DMS153 treated with DMSO at 0.1 percent for 48 hours (cell line): ENCODE data around the gene XYLT1.
"Not testable (repeated sequence)": the region's sequence is repeated elsewhere in the genome, so short reads cannot be mapped to it uniquely, and the experiment has no call there.

Experiments
- DNase-seq: peaks from one replicate; lab custom pipeline; 2025; ENCODE audit not compliant: unreplicated experiment; lab: John Stamatoyannopoulos, UW

XYLT1 gene

DNA sequence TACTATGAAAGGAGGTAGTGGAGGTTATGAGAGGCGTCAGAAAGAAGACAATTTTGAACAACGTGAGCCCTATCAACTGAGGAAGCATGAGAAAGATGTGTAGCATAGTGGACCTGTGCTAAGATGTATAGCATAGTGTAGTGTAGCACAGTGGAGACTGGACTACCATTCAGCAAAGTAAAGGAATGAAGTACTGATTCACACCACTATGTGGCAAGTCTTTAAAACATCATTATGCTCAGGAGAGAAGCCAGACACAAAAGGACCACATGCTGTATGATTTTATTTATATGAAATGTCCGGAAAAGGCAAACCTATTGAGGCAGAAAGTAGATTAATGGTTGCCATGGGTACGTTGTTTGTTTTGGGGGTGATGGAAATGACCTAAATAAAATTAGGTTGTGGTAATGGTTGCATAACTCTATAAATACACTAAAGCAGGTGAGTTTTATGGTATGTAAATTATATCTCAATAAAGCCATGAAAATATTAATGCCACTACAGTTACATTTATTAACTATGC lies 20.4 kb upstream of the XYLT1 start:
- no peak for DNase-seq

DNA sequence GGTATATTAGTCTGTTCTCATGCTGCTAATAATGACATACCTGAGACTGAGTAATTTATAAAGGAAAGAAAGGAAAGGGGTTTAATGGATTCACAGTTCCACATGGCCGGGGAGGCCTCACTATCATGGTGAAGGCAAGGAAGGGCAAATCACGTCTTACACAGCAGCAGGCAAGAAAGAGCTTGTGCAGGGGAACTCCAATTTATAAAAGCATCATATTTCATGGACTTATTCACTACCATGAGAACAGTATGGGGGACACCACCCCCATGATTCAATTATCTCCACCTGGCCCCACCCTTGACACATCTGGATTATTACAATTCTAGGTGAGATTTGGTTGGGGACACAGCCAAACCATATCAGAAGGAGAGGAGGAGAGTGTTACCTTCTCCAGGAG lies 17.7 kb upstream of the XYLT1 start:
- no peak for DNase-seq

DNA sequence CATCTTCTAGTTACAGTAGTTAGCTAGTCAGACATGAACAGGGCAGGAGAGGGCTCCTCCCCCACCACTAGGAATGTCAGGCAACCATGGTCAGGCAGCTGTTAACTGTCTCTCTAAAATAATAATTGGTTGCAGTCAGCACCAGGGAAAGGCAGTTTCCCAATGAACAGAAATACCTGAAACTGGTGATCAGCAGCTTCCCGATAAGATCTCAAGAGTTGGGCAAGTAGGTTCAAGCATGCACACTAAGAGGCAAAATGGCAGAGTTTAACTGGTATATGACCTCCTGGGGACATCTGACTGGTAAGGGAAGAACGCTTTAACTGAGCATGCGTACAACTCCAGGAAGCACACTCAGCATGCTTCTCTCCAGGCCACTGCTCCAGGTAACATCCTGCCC lies 12.6 kb upstream of the XYLT1 start:
- DNase-seq = no peak

DNA sequence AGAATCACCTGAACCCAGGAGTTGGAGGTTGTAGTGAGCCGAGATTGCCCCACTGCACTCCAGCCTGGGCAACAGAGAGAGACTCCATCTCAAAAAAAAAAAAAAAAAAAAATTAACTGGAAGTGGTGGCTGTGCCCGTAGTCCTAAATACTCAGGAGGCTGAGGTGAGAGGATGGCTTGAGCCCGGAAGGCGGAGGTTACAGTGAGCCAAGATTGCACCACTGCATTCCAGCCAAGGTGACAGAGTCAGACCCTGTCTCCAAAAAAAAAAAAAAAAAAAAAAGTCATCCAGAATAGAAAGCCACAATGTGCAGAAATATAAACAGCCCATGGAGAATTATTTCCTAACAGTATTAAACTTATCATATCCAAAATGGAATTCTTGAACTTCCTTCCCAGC lies 11.6 kb upstream of the XYLT1 start:
- DNase-seq = not testable (repeated sequence)

DNA sequence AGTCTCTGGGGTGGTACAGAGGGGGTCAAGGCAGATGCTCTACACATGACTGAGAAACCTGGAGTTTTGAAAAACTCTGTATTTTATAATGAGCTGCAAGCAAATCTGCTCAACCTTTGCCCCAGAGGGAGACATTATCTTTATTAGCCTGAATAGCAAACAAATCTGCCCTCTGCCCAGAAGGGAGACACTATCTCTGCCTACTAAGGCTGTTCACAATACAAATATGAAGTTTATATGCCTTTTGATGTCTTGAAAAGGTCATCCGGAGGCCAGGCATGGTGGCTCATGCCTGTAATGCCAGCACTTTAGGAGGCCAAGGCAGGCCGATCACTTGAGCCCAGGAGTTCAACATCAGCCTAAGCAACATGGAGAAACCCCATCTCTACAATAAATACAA lies 11.0 kb upstream of the XYLT1 start:
- DNase-seq = no peak

DNA sequence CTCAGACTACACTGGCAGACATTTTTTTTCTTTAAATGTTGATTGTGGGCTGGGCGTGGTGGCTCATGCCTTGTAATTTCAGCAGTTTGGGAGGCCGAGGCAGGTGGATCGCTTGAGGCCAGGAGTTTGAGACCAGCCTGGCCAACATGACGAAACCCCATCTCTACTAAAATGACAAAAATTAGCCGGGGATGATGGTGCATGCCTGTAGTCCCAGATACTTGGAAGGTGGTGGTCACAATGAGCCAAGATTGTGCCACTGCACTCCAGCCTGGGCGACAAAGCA lies 6.4 kb upstream of the XYLT1 start:
- DNase-seq = not testable (repeated sequence)

DNA sequence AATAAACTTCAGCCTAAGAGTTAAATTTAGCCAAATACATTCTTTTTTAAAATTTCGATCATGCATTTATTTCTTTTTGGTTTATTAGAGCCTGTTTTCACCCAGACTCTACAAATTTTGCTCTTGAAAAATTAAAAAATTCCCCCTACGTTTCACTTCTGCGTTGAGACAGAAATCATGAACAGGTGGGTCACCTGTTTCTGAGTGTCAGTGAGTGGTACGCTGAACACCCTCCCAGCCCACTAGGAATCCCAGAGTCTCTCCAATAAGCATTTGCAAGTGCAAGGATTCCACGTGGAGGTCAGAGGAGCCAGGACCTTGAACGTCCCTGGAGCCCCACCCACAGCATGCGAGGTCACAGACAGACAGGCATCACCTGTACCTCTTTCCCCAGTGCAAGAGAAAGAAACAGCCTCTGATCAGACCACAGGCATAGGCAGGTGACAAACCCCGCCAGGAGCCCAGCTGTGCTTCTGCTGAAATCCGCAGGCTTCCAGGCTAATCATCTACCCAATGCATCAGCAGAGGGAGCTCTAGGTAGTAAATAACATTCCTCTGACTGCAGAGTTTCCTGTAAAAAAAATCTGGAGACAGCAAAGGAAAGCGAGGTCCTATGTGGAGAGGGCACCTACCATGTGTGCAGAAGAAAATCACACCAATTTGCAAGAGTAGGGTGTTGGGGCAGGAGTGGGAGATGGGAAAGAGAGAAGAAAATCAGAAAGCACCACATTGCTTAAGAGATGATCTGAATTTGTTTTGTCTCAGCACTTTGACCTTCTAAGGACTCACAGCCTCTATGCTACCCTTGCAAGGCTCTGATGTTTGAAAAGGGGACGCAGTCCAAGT lies 5.9 kb upstream of the XYLT1 start:
- peak; percentile 31 for DNase-seq

DNA sequence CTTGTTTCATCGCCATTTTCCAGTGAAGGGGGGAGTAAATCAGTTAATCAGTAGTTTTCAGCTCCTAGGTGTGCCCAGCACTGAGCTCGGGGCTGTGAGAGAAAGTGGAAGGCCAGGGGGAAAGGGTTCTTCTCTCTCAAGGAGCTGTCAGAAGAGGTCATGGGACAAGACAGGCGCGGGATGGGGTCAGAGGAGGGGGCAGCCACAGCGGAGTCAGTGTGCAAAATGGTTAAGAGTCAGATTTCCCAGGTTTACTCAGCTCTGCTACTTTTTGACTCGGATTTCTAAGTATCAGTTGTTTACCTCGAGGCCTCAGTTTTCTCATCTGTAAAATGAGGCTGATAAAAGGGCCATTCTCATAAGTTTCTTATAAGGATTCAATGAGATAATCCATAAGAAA lies 4.3 kb upstream of the XYLT1 start:
- DNase-seq = no peak

DNA sequence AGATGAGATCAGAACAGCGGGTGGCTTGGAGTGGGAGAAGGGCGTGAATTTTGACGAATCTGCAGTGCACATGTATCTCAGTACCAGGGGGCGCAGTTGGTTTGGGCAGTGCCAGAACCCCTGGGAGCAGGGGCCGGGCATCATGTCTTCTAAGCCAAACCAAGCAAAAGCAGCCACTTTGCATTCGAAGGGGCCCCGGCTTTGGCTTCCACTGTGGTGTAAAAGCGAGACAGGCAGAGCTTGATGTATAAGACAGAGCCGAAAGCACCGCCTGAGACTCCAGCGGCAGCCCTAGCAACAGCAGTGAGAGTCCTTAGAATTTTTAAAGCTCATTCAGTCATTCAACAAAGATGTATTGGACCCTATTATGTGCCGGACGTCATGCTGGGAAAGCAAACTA lies 3.8 kb upstream of the XYLT1 start:
- no peak for DNase-seq

DNA sequence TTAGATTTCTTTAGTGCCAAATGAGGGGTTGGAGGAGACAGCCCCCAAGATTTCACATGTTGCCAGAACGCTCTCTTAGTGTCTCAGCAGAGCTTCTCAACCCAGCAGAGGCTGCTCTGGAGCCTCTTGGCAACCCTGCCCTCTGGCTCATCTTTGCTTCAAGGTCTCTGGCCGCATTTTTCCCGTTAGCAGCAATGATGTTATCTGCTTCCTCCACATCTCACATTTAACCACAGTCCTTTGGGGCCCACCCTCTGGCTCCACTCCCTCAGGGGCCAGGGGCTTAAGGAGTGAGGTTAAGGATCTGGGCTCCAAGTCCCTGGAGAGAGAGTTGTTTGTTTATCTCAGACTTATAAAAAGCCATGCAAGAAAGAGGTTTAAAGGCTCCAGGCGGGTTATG lies 3.3 kb upstream of the XYLT1 start:
- no peak for DNase-seq

DNA sequence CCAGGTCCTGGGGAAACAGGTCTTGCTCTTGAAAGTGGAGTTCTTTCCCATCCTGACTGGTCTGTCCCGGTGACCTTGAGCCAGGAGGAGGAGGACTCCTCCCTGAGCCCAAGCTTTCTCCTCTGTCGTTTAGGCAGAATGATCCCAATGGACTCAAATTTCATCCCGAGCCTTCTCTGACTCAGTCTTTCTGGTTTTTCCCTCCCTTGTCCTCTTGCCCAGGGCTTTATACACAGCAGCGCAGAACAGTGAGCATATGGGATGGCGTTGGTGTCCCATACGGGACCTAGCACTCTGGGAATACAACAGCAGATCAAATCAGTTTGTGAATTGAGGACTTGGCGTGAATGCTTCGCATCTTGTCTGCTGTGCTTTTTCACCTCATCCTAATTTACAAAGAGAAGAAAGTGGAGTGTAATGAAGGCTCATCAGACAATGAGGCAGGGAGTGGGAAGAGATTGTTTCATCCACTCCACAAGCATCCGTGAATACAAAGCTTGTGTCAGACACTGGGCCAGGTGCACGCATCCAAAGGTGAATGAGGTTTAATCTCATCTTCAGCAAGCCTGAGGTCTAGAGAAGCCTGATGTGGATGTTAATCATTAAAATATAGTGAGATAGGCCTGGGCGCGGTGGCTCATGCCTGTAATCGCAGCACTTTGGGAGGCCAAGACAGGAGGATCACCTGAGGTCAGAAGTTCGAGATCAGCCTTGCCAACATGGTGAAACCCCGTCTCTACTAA lies 1.1 kb upstream of the XYLT1 start:
- DNase-seq = no peak

DNA sequence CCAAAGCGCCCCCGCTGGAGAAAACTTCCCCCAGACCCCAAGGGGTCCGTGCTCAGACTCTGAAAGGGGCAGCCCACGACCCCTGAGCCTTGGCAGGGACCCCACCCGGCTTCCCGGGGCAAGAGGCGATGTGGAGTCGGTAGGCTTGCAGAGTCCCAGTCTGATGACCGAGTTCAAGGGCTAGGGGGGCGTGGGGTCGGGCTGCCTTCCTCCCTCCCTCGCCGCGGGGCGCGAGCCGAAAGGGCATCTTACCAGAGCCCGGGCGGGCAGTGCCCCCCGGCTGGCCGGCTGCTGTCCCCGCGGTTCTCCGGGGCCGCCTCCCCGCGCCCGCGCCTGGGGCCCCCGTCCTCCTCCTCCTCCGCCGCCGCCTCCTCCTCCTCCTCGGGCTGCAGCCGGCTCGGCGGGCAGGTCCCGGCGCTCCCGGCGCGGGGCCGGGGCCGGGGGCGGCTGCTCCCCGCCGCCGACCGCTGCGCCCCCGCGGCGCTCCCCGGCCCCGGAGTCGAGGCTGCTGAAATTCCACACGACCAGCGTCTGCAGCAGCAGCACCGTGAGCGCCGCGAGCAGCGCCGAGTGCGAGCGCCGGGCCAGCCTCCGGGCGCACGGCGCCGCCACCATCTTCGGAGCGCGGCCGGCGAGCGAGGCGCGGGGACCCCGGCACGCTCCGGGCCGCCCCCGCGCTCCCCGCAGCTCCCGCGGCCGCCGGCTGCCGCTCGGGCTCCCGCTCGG lies 415 bp downstream of the XYLT1 start:
- DNase-seq = no peak

DNA sequence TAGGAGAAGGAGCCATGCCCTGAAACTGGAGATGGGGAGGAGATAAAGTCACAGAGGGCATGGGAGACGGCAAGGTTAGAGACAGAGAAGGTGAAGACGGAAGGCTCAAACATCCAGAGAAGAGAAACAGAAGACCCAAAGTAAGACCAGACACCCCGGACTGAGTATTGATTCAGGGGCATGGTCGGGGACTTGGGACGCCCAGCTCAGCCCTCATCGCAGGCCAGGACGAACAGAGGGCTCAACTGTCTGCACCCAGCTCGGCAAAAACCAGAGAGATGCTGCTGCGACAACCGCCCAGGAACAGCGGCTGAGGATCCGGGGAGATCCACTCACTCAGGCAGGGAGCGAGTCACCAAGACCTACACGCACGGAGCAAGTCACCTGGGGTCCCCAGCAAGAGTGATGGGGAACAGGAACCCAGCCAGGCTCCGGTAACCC lies 999 bp downstream of the XYLT1 start:
- no peak for DNase-seq

DNA sequence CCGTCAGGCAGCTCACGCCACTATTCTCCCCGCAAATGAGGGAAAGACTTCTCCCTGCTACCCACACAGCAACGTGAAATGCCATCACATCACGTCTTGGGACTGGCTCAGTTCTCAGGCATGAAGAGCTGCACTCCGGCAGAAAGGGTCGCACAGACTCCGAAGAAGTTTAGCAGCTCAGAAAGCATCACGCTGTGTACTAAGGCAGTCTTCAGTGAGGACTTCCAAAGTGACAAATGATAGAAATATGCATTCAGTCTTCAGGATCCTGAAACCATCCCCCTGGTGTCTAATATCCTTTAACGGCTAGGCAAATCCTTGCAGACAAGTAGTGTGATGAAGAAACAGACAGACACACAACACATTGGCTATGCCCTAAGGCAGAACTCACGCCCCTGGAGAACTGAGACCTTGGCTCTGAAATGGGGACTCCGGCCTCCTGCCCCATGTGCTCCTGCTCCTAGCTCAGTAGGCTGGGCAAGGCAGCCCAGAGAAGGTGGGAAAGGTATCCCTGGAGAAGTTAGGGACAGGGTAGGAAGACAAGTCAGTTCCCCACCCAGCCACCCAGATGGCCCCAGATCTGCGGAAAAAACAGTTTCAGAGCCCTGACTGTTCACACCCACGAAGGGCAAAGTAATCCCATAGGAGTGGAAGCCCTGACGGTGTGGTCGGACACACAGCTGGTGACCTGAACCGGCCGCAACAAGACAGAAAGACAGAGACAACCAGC lies 1.6 kb downstream of the XYLT1 start:
- no peak for DNase-seq

DNA sequence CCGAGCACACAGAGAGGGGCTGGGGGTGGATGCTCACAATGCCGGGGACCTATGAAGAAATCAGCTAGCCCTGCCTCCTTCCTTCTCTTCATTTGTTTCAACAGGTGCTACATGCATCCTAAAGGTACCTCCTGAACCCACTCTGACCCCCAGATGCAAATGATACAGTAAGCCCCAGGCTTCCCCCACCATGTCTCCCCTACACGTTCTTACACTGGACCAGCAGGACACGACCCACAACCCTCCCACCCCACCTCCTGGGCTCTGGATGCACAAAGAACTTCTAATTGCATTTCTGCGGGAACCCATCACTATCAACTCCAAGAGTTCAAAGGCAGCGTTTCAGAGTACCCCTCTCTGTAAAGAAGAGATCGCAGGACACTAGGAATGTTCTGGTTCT lies 2.1 kb downstream of the XYLT1 start:
- DNase-seq = no peak

DNA sequence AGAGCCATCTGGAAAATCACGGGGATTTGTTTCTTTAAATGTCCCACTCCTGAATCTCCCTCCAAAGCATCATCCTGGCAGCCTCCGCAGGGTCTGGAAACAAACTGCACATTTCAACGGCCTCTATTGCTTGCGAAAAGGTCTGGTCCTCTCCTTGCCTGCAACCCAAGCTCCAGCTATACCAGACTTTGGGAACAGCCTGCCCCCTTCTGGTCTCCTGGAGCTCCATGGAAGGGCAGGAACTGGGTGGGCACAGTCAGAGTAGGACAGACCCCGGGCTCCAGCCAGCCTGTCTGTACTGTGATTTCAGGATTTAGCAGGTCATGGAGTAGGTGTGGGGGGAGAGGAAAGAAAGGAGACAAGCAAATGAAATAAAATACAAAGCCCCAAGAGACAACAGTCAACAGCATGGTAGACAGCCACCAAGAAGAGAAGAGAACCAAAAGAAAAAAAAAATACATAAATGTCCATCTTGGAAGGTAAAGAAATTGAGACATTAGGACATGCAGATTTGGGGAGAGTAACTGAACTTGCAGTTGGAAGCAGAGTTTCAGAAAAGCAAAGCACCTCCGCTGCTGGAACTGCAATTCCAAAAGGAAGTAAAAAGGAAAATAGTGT lies 2.7 kb downstream of the XYLT1 start:
- DNase-seq = peak; percentile 11

DNA sequence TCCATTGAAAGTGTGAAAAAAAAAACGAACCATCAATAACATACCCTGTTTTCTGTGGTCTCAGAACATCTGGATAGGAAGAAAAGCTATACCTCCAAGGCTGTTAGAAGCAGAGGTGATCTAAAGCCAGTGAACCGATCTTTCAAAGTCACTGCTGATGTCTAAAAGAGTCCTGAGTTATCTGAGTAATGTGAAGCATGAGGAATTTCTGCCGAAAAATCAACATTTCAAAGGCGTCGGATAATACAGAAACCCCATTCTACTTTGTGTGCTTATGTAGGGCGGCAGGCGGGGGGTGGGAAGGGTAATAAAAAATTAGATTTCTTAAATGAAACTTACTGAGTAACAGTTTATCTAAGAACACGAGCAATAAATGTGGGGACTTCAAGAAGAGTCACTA lies 3.9 kb downstream of the XYLT1 start:
- no peak for DNase-seq

DNA sequence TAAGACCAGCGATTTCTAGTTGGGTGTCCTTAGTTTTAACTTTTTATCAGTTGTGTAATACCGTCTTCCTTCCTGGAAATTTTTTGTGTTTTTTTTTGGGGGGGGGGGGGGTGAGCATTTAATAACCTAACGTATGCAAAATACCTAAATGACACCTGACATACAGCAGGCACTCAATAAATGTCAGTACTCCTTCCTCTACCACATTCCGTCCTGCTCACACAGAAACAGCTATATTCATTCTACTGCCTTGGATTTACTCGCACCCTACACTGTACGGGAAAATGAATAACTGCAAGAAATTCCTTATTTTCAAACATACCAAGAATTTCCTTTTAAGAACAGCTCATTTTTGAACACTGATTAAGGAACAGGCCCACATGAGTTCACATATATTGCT lies 5.3 kb downstream of the XYLT1 start:
- no peak for DNase-seq

DNA sequence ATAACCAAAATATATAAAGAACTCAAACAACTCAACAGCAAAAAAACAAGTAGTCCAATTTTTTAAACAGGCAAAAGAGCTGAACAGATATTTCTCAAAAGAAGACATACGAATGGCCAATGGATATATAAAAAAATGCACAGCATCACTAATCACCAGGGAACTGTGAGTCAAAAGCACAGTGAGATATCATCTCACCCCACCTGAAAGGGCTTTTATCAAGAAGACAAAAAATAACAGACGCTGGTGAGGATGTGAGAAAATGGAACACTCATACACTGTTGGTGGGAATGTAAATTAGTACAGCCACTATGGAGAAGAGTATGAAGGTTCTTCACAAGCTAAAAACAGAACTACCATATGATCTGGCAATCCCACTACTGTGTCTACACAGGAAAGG lies 7.4 kb downstream of the XYLT1 start:
- DNase-seq = no peak

DNA sequence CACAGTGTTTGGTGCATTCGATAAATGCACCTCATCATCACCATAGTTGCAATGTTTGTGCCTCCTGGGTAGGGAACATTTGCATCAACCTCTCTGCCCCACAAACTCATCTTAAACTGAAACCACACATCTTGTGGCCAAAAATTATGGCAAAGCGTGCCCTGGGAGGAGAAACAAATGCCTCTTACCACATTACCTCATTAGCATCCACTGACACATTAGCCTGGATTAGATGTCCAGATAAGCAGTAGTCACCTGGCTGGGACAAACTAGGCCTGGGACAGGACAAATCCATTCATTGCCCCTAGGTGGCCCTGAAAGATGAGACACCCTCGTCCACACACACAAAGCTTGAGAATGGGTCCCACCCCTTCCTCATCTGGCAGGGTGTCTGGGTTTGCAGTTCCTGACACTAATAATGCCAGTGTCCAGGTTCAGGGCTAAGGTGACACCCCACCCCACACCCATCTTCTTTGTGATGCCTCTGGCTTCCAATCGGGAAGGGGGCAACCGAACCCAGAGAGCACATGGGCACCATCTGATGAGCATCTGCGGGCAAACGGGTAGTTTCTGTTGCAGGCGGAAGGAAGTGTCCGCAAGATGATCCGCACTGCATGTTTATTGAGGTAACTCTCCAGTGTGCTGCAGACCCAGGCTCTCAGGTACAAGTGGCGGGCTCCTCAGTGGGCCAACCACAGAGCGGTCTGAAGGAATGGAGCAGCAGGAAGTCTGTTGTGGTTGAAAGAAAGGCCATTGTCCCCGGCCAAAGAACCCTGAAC lies 8.6 kb downstream of the XYLT1 start:
- DNase-seq = no peak
